ENCODE measurements around the gene LHX8.

LHX8 gene

DNA sequence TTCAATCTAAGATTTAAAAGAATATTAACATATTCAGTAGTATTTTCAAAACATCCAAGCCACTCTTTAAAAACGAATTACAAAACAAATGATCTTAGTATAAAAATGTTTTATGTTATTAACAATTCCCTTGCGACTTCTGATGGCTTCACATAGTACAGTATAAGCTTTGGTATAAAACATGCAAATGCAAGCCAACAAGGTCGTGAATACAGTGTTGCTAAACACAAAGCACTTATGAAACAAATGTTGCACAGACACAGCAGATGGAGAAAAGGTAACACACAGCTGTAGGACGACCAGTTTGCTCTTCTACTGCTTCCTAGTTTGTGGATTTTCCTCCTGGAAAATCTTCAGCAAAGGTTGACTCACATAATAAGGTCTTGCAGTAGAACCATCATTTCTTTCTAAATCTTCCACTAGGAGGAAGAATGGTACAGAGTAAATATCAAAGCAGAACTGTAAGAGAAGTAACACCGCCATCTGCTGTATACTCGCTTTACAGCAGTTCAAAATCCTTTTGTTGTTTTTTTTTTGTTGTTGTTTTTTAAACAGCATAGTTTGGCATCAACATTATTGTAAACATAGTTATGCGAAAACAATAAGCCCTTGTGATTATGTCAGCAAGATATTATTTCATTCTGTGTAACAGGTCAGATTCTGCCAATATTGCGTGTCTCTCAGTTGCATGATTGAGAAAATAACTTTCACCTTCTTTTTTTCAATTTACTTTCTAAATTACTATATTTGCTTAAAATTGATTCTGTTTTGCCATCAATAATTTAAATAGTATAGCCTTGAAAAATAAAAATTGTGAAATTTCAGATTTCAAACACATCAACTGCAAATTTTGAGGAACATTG, 69.5 kb downstream of the LHX8 start:
- DNase-seq (ENCODE audit: low read depth in 2 of 2) = peak; percentile 8 to 9

GRCh38 chr1:75208862-75209261, 74.7 kb downstream of the LHX8 start:
- DNase-seq (ENCODE audit: low read depth in 2 of 2) = no peak
